Mesenchymal stem cell (in vitro differentiated cells and primary cell): ENCODE data around the gene LSM4.
A peak's percentile ranks its signal among the peaks of the same experiment; 100 is the strongest.

Experiments
- DNase-seq: peaks from one replicate; pipeline ENCODE4 v3.0.0-alpha.2; 2013
- H2AFZ ChIP-seq: one replicate; pipeline ENCODE4 v1.6.1; 2013; ENCODE audit warnings: low read depth, mild to moderate bottlenecking, control low read depth, inconsistent platforms, low read length, moderate library complexity
- H2AK5ac ChIP-seq: 2 replicates; pipeline ENCODE4 v1.6.1; 2013; ENCODE audit warnings: low read length, moderate library complexity, mild to moderate bottlenecking, inconsistent platforms; ENCODE audit not compliant: severe bottlenecking
- H2BK120ac ChIP-seq: one replicate; pipeline ENCODE4 v1.6.1; 2013; ENCODE audit warnings: low read depth, mild to moderate bottlenecking, inconsistent platforms, low read length, moderate library complexity
- H2BK12ac ChIP-seq, 2 experiments: one replicate each; pipeline ENCODE4 v1.6.1; 2013; ENCODE audit warnings: inconsistent platforms in 2 of 2, low read length in 2 of 2, mild to moderate bottlenecking in 2 of 2, moderate library complexity in 2 of 2, control low read depth in 1 of 2
- H2BK15ac ChIP-seq: one replicate; pipeline ENCODE4 v1.6.1; 2013; ENCODE audit warnings: mild to moderate bottlenecking, low read depth, inconsistent platforms; ENCODE audit not compliant: poor library complexity, severe bottlenecking
- H2BK5ac ChIP-seq: 2 replicates; pipeline ENCODE4 v1.6.1; 2013; ENCODE audit warnings: low read depth, mild to moderate bottlenecking, low read length, control low read depth, inconsistent platforms; ENCODE audit not compliant: poor library complexity, severe bottlenecking
- H3K14ac ChIP-seq, 2 experiments: one replicate each; pipeline ENCODE4 v1.6.1; 2013; ENCODE audit warnings: inconsistent platforms in 2 of 2, low read length in 2 of 2, control low read depth in 1 of 2, mild to moderate bottlenecking in 1 of 2, moderate library complexity in 1 of 2
- H3K18ac ChIP-seq, 2 experiments: one replicate each; pipeline ENCODE4 v1.6.1; 2013; ENCODE audit warnings: inconsistent platforms in 2 of 2, low read length in 2 of 2, control low read depth in 1 of 2, low read depth in 1 of 2, mild to moderate bottlenecking in 1 of 2
- H3K23ac ChIP-seq, 2 experiments: one replicate each; pipeline ENCODE4 v1.6.1; 2013; ENCODE audit warnings: inconsistent platforms in 2 of 2, low read length in 2 of 2, mild to moderate bottlenecking in 2 of 2, moderate library complexity in 2 of 2, control low read depth in 1 of 2
- H3K27ac ChIP-seq: 2 replicates; pipeline ENCODE4 v1.5.1; 2013; ENCODE audit warnings: mild to moderate bottlenecking, moderate library complexity, low read length, control low read depth, inconsistent platforms; ENCODE audit not compliant: poor library complexity, severe bottlenecking
- H3K27me3 ChIP-seq, 2 experiments: 2 replicates each; pipeline versions ENCODE4 v1.6.1 to v1.7.0; 2013; ENCODE audit warnings: low read length in 2 of 2, mild to moderate bottlenecking in 2 of 2, moderate library complexity in 2 of 2, control low read depth in 1 of 2, inconsistent platforms in 1 of 2; ENCODE audit not compliant: control insufficient read depth in 1 of 2, insufficient read depth in 1 of 2
- H3K36me3 ChIP-seq, 2 experiments: 2 replicates each; pipeline versions ENCODE4 v1.6.1 to v1.7.0; 2013; ENCODE audit warnings: low read length in 2 of 2, control low read depth in 1 of 2, inconsistent platforms in 1 of 2, low read depth in 1 of 2, mild to moderate bottlenecking in 1 of 2; ENCODE audit not compliant: insufficient read depth in 2 of 2, control insufficient read depth in 1 of 2
- H3K4ac ChIP-seq, 2 experiments: one replicate each; pipeline ENCODE4 v1.6.1; 2013; ENCODE audit warnings: inconsistent platforms in 2 of 2, low read length in 2 of 2, mild to moderate bottlenecking in 2 of 2, moderate library complexity in 2 of 2, control low read depth in 1 of 2, low read depth in 1 of 2
- H3K4me1 ChIP-seq: 2 replicates; pipeline ENCODE4 v1.6.1; 2013; ENCODE audit warnings: low read depth, low read length, control low read depth; ENCODE audit not compliant: control insufficient read depth, insufficient read depth
- H3K4me2 ChIP-seq: 2 replicates; pipeline ENCODE4 v1.6.1; 2013; ENCODE audit warnings: low read length, mild to moderate bottlenecking, inconsistent platforms; ENCODE audit not compliant: poor library complexity, severe bottlenecking
- H3K4me3 ChIP-seq, 2 experiments: 2 replicates each; pipeline versions ENCODE4 v1.5.1 to v1.7.0; 2013; ENCODE audit warnings: low read length in 2 of 2, mild to moderate bottlenecking in 2 of 2, control low read depth in 1 of 2, low read depth in 1 of 2; ENCODE audit not compliant: insufficient read depth in 1 of 2
- H3K79me1 ChIP-seq: replicated peaks from 2 replicates; pipeline ENCODE4 v1.6.1; 2013; ENCODE audit warnings: mild to moderate bottlenecking, control low read depth, low read length, inconsistent platforms; ENCODE audit not compliant: poor library complexity, severe bottlenecking
- H3K9ac ChIP-seq: 2 replicates; pipeline ENCODE4 v1.7.0; 2013; ENCODE audit warnings: mild to moderate bottlenecking, low read length, moderate library complexity
- H3K9me3 ChIP-seq: 2 replicates; pipeline ENCODE4 v1.7.0; 2013; ENCODE audit warnings: mild to moderate bottlenecking, low read length; ENCODE audit not compliant: control insufficient read depth
- H4K8ac ChIP-seq: one replicate; pipeline ENCODE4 v1.6.1; 2013; ENCODE audit warnings: inconsistent platforms, mild to moderate bottlenecking, low read length, moderate library complexity
- H4K91ac ChIP-seq: one replicate; pipeline ENCODE4 v1.6.1; 2013; ENCODE audit warnings: mild to moderate bottlenecking, low read length, inconsistent platforms
- WGBS: methylation state at CpG from one replicate; pipeline ENCODE4 v1.1.7; 2013; ENCODE audit warnings: mixed read lengths; 5-methylcytosine and 5-hydroxymethylcytosine counted together

The LSM4 gene

DNA sequence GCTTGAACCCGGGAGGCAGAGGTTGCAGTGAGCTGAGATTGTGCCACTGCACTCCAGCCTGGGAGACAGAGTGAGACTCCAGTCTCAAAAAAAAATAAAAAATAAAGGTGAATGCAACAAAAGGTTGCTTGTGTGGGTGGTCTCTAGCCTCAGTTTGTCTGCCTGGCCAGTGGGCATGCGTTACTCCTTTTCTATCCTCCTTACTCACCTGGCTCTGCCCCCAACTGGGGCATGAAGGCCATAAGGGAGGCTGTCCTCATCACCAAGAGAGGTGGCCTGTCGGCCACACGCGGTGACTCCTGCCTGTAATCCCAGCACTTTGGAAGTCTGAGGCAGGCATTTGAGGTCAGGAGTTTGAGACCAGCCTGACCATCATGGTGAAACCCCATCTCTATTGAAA is 39.5 kb downstream of the LSM4 start:
- H3K4me2 ChIP-seq: no peak overlapping the region
- peak overlapping the region in 1 of 2 experiments; percentile 22 for H3K4ac ChIP-seq
- peak overlapping the region; percentile 15 to 96 for H2BK12ac ChIP-seq
- H3K36me3 ChIP-seq: peaks cover 9 to 13% of the 10 kb centered on the region in 2 experiments
- peak overlapping the region in 1 of 2 experiments; percentile 28 for H3K18ac ChIP-seq
- H3K4me3 ChIP-seq: no peak overlapping the region
- H2BK5ac ChIP-seq: no peak overlapping the region
- H2AFZ ChIP-seq: no peak overlapping the region
- H3K9ac ChIP-seq: no peak overlapping the region
- no peak for DNase-seq
- H2AK5ac ChIP-seq: peak overlapping the region; percentile 100
- H4K8ac ChIP-seq: peak overlapping the region; percentile 69
- H2BK120ac ChIP-seq: no peak overlapping the region
- H3K27ac ChIP-seq: peak overlapping the region; percentile 31
- H3K23ac ChIP-seq: peak overlapping the region in 1 of 2 experiments; percentile 9
- peak overlapping the region; percentile 88 for H4K91ac ChIP-seq
- H3K9me3 ChIP-seq: no peaks in the 10 kb centered on the region
- H3K4me1 ChIP-seq: peaks cover 29% of the 10 kb centered on the region
- H3K79me1 ChIP-seq: peaks cover 3% of the 10 kb centered on the region
- H3K27me3 ChIP-seq: no peaks in the 10 kb centered on the region
- 90% methylated on average over 5 of the region's 5 CpGs for WGBS
- H3K14ac ChIP-seq: no peak overlapping the region
- no peak overlapping the region for H2BK15ac ChIP-seq

GRCh38 chr19:18282788-18283141 is 40.1 kb downstream of the LSM4 start:
- H3K4me3 ChIP-seq: peak overlapping the region in 1 of 2 experiments; percentile 77
- no peak for DNase-seq
- H3K4me2 ChIP-seq: peak overlapping the region; percentile 51
- H3K36me3 ChIP-seq: peaks cover 14 to 18% of the 10 kb centered on the region in 2 experiments
- peak overlapping the region; percentile 81 to 94 for H2BK12ac ChIP-seq
- H3K27me3 ChIP-seq: no peaks in the 10 kb centered on the region
- peaks cover 3% of the 10 kb centered on the region for H3K79me1 ChIP-seq
- H2AK5ac ChIP-seq: peak overlapping the region; percentile 75
- peak overlapping the region; percentile 99 for H3K9ac ChIP-seq
- peak overlapping the region in 1 of 2 experiments; percentile 91 for H3K14ac ChIP-seq
- peaks cover 29% of the 10 kb centered on the region for H3K4me1 ChIP-seq
- peak overlapping the region; percentile 69 to 94 for H3K4ac ChIP-seq
- no peak overlapping the region for H3K23ac ChIP-seq
- peak overlapping the region; percentile 83 to 94 for H3K18ac ChIP-seq
- H4K91ac ChIP-seq: peak overlapping the region; percentile 85
- H2AFZ ChIP-seq: peak overlapping the region; percentile 7
- peak overlapping the region; percentile 92 for H4K8ac ChIP-seq
- peak overlapping the region; percentile 86 for H2BK120ac ChIP-seq
- 82% methylated on average over 4 of the region's 4 CpGs for WGBS
- no peak overlapping the region for H2BK5ac ChIP-seq
- peak overlapping the region; percentile 98 for H3K27ac ChIP-seq
- no peaks in the 10 kb centered on the region for H3K9me3 ChIP-seq
- peak overlapping the region; percentile 97 for H2BK15ac ChIP-seq

- Histone ChIP-seq H3K18ac (peak overlapping the region; percentile 83 to 94), H2AK5ac (peak overlapping the region; percentile 75), H3K14ac (peak overlapping the region in 1 of 2 experiments; percentile 91), H3K9ac (peak overlapping the region; percentile 99), H2BK120ac (peak overlapping the region; percentile 86), H3K4ac (peak overlapping the region; percentile 69 to 94), H2AFZ (peak overlapping the region; percentile 7), H4K91ac (peak overlapping the region; percentile 85), H3K36me3 (peaks cover 14 to 18% of the 10 kb centered on the region in 2 experiments), H4K8ac (peak overlapping the region; percentile 92), H2BK15ac (peak overlapping the region; percentile 97), H3K27ac (peak overlapping the region; percentile 98), H3K23ac (peak overlapping the region in 1 of 2 experiments; percentile 87), H3K4me2 (peak overlapping the region; percentile 51), H3K4me3 (peak overlapping the region; percentile 34 to 77), H3K79me1 (peaks cover 3% of the 10 kb centered on the region), H2BK5ac (peak overlapping the region; percentile 90), H3K27me3 (no peaks in the 10 kb centered on the region), H3K9me3 (no peaks in the 10 kb centered on the region), H3K4me1 (peaks cover 28% of the 10 kb centered on the region), H2BK12ac (peak overlapping the region; percentile 81 to 94)
- DNase-seq: no peak
- 6% methylated on average over 11 of the region's 27 CpGs for WGBS
Observed at GRCh38 chr19:18282021-18282787, 40.7 kb downstream of the LSM4 start.
